SK-N-SH (cell line): ENCODE results near the gene SLC6A11.

Experiments used
- MXI1 ChIP-seq: IDR thresholded peaks from 2 replicates; pipeline ENCODE4 v1.6.1; 2012; ENCODE audit warnings: mild to moderate bottlenecking, low read depth, low read length, improper control_type of control experiment
- RXRA ChIP-seq: IDR thresholded peaks from 2 replicates; pipeline ENCODE4 v1.4.0; 2012; ENCODE audit warnings: low read depth, mild to moderate bottlenecking, borderline replicate concordance
- SIN3A ChIP-seq: IDR thresholded peaks from 2 replicates; pipeline ENCODE4 v1.6.1; 2012; ENCODE audit warnings: low read depth, mild to moderate bottlenecking, low read length, moderate library complexity, borderline replicate concordance
- SMC3 ChIP-seq: IDR thresholded peaks from 2 replicates; pipeline ENCODE4 v1.6.1; 2012; ENCODE audit warnings: low read depth, low read length, improper control_type of control experiment
- TF ChIP-seq, protein P1 (sequence below): fragments of 200-600 bp; sonication (generic); IDR thresholded peaks from 2 replicates; pipeline ENCODE4 v1.6.1; 2017; ENCODE audit warnings: antibody characterized with exemption, mild to moderate bottlenecking, moderate library complexity

DNA sequence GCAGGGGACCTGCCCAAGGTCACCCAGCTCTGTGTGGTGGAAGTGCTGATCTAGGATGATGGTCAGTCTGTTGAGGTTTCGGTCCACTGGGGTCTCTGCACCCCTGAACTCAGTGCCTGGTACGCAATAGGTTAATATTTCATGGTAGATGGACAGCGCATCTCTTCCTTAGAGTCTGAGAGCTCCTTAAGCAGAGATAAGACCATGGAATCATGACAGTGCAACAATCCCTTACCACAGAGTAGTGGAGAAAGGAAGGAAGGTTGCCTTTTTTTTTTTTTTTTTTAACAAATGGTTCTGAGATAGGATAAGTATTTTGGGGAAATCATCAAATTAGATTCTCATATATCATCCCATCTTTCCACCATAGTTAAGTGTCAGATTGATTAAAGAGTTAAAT, 96.8 kb downstream of the SLC6A11 start:
- TF ChIP-seq, protein P1, sequence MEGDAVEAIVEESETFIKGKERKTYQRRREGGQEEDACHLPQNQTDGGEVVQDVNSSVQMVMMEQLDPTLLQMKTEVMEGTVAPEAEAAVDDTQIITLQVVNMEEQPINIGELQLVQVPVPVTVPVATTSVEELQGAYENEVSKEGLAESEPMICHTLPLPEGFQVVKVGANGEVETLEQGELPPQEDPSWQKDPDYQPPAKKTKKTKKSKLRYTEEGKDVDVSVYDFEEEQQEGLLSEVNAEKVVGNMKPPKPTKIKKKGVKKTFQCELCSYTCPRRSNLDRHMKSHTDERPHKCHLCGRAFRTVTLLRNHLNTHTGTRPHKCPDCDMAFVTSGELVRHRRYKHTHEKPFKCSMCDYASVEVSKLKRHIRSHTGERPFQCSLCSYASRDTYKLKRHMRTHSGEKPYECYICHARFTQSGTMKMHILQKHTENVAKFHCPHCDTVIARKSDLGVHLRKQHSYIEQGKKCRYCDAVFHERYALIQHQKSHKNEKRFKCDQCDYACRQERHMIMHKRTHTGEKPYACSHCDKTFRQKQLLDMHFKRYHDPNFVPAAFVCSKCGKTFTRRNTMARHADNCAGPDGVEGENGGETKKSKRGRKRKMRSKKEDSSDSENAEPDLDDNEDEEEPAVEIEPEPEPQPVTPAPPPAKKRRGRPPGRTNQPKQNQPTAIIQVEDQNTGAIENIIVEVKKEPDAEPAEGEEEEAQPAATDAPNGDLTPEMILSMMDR = no peak
- TF ChIP-seq MXI1 (no peak), SIN3A (no peak), SMC3 (no peak), RXRA (no peak)
